ENCODE measurements around the gene ASTN2. TPM values are rescaled to one million over a fixed set of nuclear protein-coding genes. Genes with fewer than 3 reads are reported as not detected.

ASTN2 gene
- total RNA-seq, 2 donors from 2014 or later: 3.7 to 4.8 TPM

- Mint-ChIP-seq H3K4me1 (no peaks in the 10 kb centered on the region), H3K27me3 (no peaks in the 10 kb centered on the region), H3K36me3 (ENCODE audit: low read depth) (peaks cover 8% of the 10 kb centered on the region), H3K4me3 (no peak overlapping the region), H3K27ac (no peak overlapping the region)
- no peaks in the 10 kb centered on the region for H3K9me3 ChIP-seq (ENCODE audit: control insufficient read depth, low read length, poor library complexity, severe bottlenecking)
- DNase-seq (no peak), ATAC-seq (no peak)
Measured at GRCh38 chr9:116628716-116629115, 786.1 kb downstream of the ASTN2 start.

- no peak overlapping the region for H3K27ac Mint-ChIP-seq
- no peaks in the 10 kb centered on the region for H3K9me3 ChIP-seq (ENCODE audit: control insufficient read depth, low read length, poor library complexity, severe bottlenecking)
- DNase-seq (no peak), ATAC-seq (no peak)
- no peaks in the 10 kb centered on the region for H3K27me3 Mint-ChIP-seq
- H3K4me3 Mint-ChIP-seq: no peak overlapping the region
- H3K36me3 Mint-ChIP-seq (ENCODE audit: low read depth): peaks cover 8% of the 10 kb centered on the region
- no peaks in the 10 kb centered on the region for H3K4me1 Mint-ChIP-seq
Measured at GRCh38 chr9:116627433-116627832, 787.4 kb downstream of the ASTN2 start.

GRCh38 chr9:116626762-116627161, 788.1 kb downstream of the ASTN2 start:
- Mint-ChIP-seq H3K36me3 (ENCODE audit: low read depth) (peaks cover 8% of the 10 kb centered on the region), H3K27ac (no peak overlapping the region)

GRCh38 chr9:116623715-116624114, 791.1 kb downstream of the ASTN2 start:
- no peaks in the 10 kb centered on the region for H3K9me3 ChIP-seq (ENCODE audit: control insufficient read depth, low read length, poor library complexity, severe bottlenecking)
- no peaks in the 10 kb centered on the region for H3K4me1 Mint-ChIP-seq
- no peak overlapping the region for H3K4me3 Mint-ChIP-seq
- ATAC-seq: no peak
- no peak overlapping the region for H3K27ac Mint-ChIP-seq
- H3K36me3 Mint-ChIP-seq (ENCODE audit: low read depth): peaks cover 4% of the 10 kb centered on the region
- H3K27me3 Mint-ChIP-seq: no peaks in the 10 kb centered on the region
- no peak for DNase-seq

More at GRCh38 chr9:116626762-116627161, 788.1 kb downstream of the ASTN2 start:
- DNase-seq: no peak
- no peak for ATAC-seq
- Mint-ChIP-seq H3K4me3 (no peak overlapping the region), H3K4me1 (no peaks in the 10 kb centered on the region), H3K27me3 (no peaks in the 10 kb centered on the region)
- H3K9me3 ChIP-seq (ENCODE audit: control insufficient read depth, low read length, poor library complexity, severe bottlenecking): no peaks in the 10 kb centered on the region

GRCh38 chr9:116617389-116617788, 797.5 kb downstream of the ASTN2 start:
- ATAC-seq: no peak
- no peak overlapping the region for H3K4me3 Mint-ChIP-seq
- peaks cover 7% of the 10 kb centered on the region for H3K36me3 Mint-ChIP-seq (ENCODE audit: low read depth)
- H3K4me1 Mint-ChIP-seq: no peaks in the 10 kb centered on the region
- no peak for DNase-seq
- no peaks in the 10 kb centered on the region for H3K27me3 Mint-ChIP-seq
- H3K9me3 ChIP-seq (ENCODE audit: control insufficient read depth, low read length, poor library complexity, severe bottlenecking): no peaks in the 10 kb centered on the region
- no peak overlapping the region for H3K27ac Mint-ChIP-seq

DNA sequence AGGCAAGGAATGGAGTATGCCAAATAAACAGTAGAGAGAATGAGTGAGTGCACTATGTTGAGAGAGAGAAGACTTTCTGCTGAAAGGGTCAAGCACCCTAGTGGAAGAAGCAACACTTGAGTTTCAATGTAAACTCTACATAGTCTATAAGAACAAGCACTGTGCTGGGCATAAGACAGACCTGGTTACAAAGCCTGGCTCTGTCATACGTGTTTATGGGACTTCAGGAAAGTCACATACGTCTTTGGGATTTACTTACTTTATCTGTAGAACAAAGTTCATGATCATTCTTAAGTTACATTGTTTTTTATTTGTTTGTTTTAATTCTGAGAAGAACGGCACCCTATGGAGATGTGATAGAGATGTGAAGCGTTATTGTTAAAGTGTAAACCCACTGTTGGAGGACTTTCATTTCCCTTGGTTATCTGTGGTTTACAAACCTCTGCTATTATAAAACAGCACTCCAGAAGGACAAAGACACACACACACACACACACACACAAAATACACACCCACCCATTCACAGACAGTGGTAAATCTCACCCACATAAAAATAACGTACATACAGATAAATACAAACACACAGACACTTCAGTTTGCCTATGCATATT, 798.4 kb downstream of the ASTN2 start:
- peaks cover 7% of the 10 kb centered on the region for H3K36me3 Mint-ChIP-seq (ENCODE audit: low read depth)

GRCh38 chr9:116608064-116608463, 806.8 kb downstream of the ASTN2 start:
- no peak for DNase-seq
- H3K9me3 ChIP-seq (ENCODE audit: control insufficient read depth, low read length, poor library complexity, severe bottlenecking): no peaks in the 10 kb centered on the region
- no peak for ATAC-seq
- Mint-ChIP-seq H3K27ac (no peak overlapping the region), H3K4me1 (no peaks in the 10 kb centered on the region), H3K4me3 (no peak overlapping the region), H3K27me3 (no peaks in the 10 kb centered on the region), H3K36me3 (ENCODE audit: low read depth) (peaks cover 6% of the 10 kb centered on the region)

More for the DNA sequence above, 798.4 kb downstream of the ASTN2 start:
- no peak overlapping the region for H3K27ac Mint-ChIP-seq
- no peaks in the 10 kb centered on the region for H3K4me1 Mint-ChIP-seq
- H3K9me3 ChIP-seq (ENCODE audit: control insufficient read depth, low read length, poor library complexity, severe bottlenecking): no peaks in the 10 kb centered on the region
- no peak for ATAC-seq
- DNase-seq: no peak
- no peaks in the 10 kb centered on the region for H3K27me3 Mint-ChIP-seq
- H3K4me3 Mint-ChIP-seq: no peak overlapping the region

- DNase-seq (no peak), ATAC-seq (no peak)
- no peaks in the 10 kb centered on the region for H3K27me3 Mint-ChIP-seq
- H3K9me3 ChIP-seq (ENCODE audit: control insufficient read depth, low read length, poor library complexity, severe bottlenecking): no peaks in the 10 kb centered on the region
- no peak overlapping the region for H3K4me3 Mint-ChIP-seq
- H3K27ac Mint-ChIP-seq: no peak overlapping the region
- peaks cover 6% of the 10 kb centered on the region for H3K36me3 Mint-ChIP-seq (ENCODE audit: low read depth)
- no peaks in the 10 kb centered on the region for H3K4me1 Mint-ChIP-seq
Measured at GRCh38 chr9:116605904-116606341, 808.9 kb downstream of the ASTN2 start.

DNA sequence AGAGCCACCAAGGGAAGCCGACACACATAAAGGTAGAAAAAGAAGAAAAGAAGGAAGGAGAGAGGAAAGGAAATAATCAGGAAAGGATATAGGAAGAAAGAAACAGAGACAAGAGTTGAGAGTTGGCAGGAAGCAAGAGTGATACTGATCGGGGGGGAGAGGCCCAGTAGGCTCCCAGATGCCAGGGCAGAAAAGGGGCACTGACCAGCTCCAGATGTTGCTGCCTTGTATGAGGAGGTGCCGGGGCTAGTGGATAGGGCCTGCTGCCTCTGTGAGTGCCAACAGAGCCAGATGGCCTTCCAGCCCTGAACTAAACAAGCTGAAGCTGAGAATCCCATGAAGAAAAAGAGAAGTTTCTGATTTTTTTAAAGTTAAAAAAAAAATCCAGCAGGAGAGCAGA, 809.8 kb downstream of the ASTN2 start:
- Mint-ChIP-seq H3K27me3 (no peaks in the 10 kb centered on the region), H3K4me3 (no peak overlapping the region), H3K36me3 (ENCODE audit: low read depth) (peaks cover 6% of the 10 kb centered on the region), H3K4me1 (no peaks in the 10 kb centered on the region), H3K27ac (no peak overlapping the region)
- no peaks in the 10 kb centered on the region for H3K9me3 ChIP-seq (ENCODE audit: control insufficient read depth, low read length, poor library complexity, severe bottlenecking)
- ATAC-seq (no peak), DNase-seq (no peak)

DNA sequence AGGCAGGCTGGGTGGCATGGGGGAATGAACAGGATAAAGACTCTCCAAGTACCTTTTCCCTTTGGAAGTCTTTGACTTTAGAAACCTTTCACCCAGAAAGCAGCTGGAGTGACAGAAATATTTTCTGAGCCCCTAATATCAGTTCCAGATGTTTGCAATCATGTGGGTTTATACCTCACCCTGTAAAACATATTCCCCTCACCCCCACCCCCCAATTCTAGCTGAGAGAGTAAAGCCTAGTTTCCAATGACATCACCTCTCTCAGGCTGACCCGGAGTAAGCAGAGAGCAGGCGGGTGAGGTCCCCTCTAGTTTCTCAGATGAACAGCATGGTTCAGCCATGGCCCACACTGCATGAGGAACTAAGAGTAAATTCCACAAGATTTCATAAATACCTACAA, 810.6 kb downstream of the ASTN2 start:
- H3K4me1 Mint-ChIP-seq: no peaks in the 10 kb centered on the region
- no peaks in the 10 kb centered on the region for H3K9me3 ChIP-seq (ENCODE audit: control insufficient read depth, low read length, poor library complexity, severe bottlenecking)
- H3K4me3 Mint-ChIP-seq: no peak overlapping the region
- no peak overlapping the region for H3K27ac Mint-ChIP-seq
- ATAC-seq (no peak), DNase-seq (no peak)
- H3K36me3 Mint-ChIP-seq (ENCODE audit: low read depth): peaks cover 6% of the 10 kb centered on the region
- H3K27me3 Mint-ChIP-seq: no peaks in the 10 kb centered on the region

- H3K27ac Mint-ChIP-seq: no peak overlapping the region
- no peaks in the 10 kb centered on the region for H3K36me3 Mint-ChIP-seq (ENCODE audit: low read depth)
- H3K4me3 Mint-ChIP-seq: no peak overlapping the region
- no peak for DNase-seq
- no peaks in the 10 kb centered on the region for H3K9me3 ChIP-seq (ENCODE audit: control insufficient read depth, low read length, poor library complexity, severe bottlenecking)
- no peaks in the 10 kb centered on the region for H3K27me3 Mint-ChIP-seq
- H3K4me1 Mint-ChIP-seq: no peaks in the 10 kb centered on the region
- no peak for ATAC-seq
Measured at GRCh38 chr9:116599342-116599884, 815.4 kb downstream of the ASTN2 start.

DNA sequence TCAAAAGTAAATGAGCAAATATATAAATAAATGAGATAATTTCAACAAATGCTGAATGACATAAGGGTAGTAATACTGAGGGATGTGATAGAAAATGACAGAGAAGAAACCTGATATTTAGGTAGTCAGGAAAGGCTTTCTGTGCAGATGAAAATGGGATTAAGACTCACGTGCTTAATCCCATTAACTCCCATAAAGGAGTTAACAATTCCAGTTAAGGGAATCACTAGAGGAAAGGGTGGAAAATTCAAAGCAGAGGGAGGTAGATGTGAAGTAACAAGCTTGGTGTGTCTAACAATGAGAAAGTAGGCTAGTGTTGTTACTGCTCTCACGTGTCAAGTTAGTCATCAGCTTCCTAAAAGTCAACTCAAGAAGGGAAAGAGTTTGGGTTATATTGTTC, 818.2 kb downstream of the ASTN2 start:
- no peaks in the 10 kb centered on the region for H3K27me3 Mint-ChIP-seq
- no peak overlapping the region for H3K4me3 Mint-ChIP-seq
- H3K4me1 Mint-ChIP-seq: no peaks in the 10 kb centered on the region
- DNase-seq: no peak
- H3K36me3 Mint-ChIP-seq (ENCODE audit: low read depth): no peaks in the 10 kb centered on the region
- H3K27ac Mint-ChIP-seq: no peak overlapping the region
- no peak for ATAC-seq
- no peaks in the 10 kb centered on the region for H3K9me3 ChIP-seq (ENCODE audit: control insufficient read depth, low read length, poor library complexity, severe bottlenecking)

- H3K36me3 Mint-ChIP-seq (ENCODE audit: low read depth): no peaks in the 10 kb centered on the region
- DNase-seq (no peak), ATAC-seq (no peak)
- H3K27me3 Mint-ChIP-seq: no peaks in the 10 kb centered on the region
- no peaks in the 10 kb centered on the region for H3K9me3 ChIP-seq (ENCODE audit: control insufficient read depth, low read length, poor library complexity, severe bottlenecking)
- no peak overlapping the region for H3K4me3 Mint-ChIP-seq
- H3K4me1 Mint-ChIP-seq: no peaks in the 10 kb centered on the region
- H3K27ac Mint-ChIP-seq: no peak overlapping the region
Measured at GRCh38 chr9:116594547-116594946, 820.3 kb downstream of the ASTN2 start.

- Mint-ChIP-seq H3K27ac (no peak overlapping the region), H3K4me1 (no peaks in the 10 kb centered on the region), H3K4me3 (no peak overlapping the region), H3K27me3 (no peaks in the 10 kb centered on the region), H3K36me3 (ENCODE audit: low read depth) (no peaks in the 10 kb centered on the region)
- ATAC-seq: no peak
- no peaks in the 10 kb centered on the region for H3K9me3 ChIP-seq (ENCODE audit: control insufficient read depth, low read length, poor library complexity, severe bottlenecking)
- no peak for DNase-seq
Measured at GRCh38 chr9:116592970-116593369, 821.9 kb downstream of the ASTN2 start.
